Dermis microvascular lymphatic vessel endothelial cell (primary cell): ENCODE data around the gene MED12L. TPM values are rescaled to one million over a fixed set of nuclear protein-coding genes. Genes with fewer than 3 reads are reported as not detected.

Experiments
- DNase-seq, 2 donors: peaks; one replicate each; pipeline versions ENCODE4 v3.0.0 to v3.0.0-alpha.2; 2010; ENCODE audit warnings: low read depth in 2 of 2
- total RNA-seq: library from RNA; depleted of rRNA; stranded (reverse); fragments of >200 nt; gene quantifications from 2 replicates; pipeline ENCODE4 v1.2.1, GENCODE V29; 2014

The MED12L gene
- total RNA-seq, 1 donor from 2014 or later: 0.13 TPM

DNA sequence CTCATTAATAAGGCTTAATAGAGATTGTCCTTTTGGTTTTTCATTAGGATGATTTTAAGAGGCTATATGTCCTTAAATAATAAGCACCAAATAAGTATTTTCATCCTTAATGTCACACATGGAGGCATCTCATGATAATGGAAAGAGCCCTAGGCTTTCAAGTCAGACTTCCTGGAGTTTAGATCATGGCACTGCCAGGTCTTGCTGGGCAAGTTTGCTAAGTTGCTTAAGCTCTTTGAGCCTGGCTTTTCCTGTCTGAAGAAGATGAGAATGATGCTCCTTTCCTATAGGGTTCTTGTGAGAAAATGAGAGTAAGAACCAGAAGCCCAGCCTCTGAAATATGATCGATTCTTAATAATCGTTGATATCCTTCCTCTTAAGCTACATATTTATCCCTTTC lies 322.5 kb downstream of the MED12L start:
- no peak for DNase-seq

DNA sequence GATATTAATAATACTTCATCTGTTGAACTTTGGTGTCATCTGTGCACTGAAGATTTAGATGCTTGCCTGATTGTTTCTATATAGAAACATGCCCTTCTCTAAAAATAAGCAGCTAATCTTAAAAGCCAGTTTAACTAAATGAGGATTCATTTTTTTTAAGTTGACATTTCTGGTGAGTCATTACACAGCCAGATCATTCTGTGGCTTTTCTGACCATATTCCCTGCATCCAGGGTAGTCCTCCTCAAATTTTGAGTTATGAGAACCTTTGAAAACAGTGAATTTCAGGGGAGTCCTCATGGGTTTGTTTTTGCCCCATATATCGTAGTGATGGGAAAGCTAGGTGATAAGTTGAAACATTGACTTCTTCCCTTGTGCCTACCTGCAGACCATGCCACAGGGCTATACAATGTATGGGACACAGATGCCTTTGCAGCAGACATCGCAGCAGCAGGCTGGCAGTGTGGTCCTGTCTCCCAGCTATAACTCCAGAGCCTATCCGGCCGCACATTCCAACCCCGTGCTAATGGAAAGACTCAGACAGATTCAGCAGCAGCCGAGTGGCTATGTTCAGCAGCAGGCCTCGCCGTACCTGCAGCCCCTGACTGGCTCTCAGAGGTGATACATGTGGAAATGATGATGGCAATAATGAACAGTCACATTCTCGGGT lies 325.6 kb downstream of the MED12L start:
- no peak for DNase-seq

- DNase-seq: no peak
Measured at GRCh38 chr3:151412989-151413388, 327.5 kb downstream of the MED12L start.

- no peak for DNase-seq
Measured at GRCh38 chr3:151415289-151415688, 329.8 kb downstream of the MED12L start.

DNA sequence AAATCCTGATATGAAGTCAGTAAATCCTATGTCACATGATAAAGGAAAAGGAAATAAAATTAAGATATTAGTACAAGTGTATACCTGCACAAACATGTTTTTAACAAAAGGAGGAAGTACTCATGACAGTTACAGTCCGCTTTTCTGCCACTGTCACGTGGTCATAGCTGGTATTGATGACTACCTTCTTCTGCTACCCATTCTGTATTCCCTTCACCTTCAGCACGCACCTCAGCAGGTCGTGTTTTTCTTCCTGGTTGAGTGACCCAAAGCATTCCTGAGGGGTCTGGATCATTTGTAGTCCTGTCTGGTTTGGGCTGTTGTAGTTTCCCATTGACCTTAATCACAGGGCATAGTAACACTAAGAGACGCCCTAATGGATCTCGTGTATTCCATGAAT lies 334.3 kb downstream of the MED12L start:
- no peak for DNase-seq

DNA sequence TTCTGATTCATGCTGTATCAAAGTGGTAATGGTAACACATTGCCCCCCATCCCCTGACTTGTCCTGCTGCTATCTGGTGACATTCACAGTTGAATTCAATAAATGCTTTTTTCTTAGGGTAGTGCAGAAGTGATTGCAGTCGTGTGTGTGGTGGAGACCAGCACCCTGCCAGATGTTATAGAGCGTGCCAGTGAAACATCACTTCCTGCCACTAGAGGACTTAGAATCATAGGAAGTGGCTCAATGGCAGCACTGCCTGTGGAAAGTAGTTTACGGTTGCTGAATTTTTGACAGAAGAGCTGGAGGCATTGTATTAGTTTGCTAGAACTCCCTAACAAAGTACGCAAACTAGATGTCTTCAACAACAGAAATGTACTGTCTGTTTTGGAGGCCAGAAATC lies 336.5 kb downstream of the MED12L start:
- no peak for DNase-seq

DNA sequence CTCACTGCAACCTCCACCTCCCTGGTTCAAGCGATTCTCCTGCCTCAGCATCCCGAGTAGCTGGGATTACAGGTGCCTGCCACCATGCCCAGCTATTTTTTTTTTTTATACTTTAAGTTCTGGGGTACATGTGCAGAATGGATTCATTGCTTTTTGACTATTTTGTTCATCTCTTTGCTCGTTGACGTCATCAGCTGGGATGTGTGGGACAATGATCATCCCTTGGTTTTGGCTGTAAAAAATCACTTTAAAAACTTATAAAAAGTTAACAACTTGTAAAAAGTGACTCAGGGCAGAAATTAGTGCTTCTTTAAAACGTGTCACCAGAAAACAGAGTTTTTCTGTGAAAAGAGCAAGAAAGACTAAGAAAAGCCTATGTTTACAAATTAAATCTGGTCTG lies 337.6 kb downstream of the MED12L start:
- DNase-seq: no peak

- DNase-seq: no peak
Measured at GRCh38 chr3:151425627-151426340, 340.3 kb downstream of the MED12L start.

- DNase-seq: no peak
Measured at GRCh38 chr3:151426341-151426657, 340.8 kb downstream of the MED12L start.

- DNase-seq: no peak
Measured at GRCh38 chr3:151428386-151428785, 342.9 kb downstream of the MED12L start.

- no peak for DNase-seq
Measured at GRCh38 chr3:151430821-151431484, 345.5 kb downstream of the MED12L start.

DNA sequence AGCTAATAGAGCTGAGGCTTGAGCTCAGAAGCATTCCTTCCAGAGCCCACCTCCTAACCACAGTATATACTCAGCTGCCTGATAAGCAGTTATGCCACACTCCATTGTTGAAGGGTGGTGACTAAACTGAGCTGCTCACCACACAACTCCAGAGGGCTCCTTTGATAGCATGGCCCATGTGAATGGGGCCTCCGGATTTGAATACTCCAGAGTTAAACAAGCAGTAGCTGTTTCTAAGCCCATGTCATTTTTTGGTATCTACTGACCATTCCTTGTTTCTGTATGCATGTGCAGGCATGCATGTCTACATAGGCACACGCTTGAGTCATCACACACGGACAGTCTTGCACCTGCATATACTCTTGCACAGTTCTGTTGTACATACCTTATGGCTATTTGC lies 346.5 kb downstream of the MED12L start:
- no peak for DNase-seq

DNA sequence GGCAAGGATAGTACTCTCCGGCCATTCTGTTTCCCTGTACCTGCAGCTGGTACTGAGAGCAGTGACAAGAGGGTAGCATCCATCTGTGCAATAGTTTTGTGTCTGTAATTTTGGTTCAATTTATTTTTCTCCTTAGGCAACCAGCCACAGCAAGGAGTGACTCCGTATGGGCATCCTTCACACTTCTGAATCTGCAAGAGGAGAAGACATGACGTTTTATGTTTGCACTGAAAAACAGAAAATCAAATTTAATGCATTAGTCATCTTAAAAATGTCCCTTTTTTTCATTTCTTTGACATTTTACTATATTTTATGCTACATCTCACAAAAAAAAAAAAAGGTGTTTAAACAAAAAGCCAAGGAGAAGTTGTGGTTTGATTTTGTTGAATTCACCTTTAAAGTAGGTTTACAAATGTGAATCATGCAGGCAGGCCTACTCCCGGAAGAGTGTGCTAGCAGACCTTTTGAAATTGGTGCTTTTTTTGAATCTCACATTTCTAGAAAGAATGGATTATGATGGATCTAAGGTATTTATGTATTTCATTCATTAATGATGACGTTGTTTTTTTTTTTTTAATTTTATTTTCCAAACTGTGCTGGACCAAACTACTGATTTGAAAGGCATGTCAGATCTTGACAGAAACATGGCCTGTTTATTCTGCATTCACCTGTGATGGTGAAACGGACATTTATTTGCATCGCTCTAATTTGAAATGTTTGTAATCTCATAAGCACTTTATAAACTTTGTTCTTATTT lies 347.3 kb downstream of the MED12L start:
- DNase-seq: no peak

DNA sequence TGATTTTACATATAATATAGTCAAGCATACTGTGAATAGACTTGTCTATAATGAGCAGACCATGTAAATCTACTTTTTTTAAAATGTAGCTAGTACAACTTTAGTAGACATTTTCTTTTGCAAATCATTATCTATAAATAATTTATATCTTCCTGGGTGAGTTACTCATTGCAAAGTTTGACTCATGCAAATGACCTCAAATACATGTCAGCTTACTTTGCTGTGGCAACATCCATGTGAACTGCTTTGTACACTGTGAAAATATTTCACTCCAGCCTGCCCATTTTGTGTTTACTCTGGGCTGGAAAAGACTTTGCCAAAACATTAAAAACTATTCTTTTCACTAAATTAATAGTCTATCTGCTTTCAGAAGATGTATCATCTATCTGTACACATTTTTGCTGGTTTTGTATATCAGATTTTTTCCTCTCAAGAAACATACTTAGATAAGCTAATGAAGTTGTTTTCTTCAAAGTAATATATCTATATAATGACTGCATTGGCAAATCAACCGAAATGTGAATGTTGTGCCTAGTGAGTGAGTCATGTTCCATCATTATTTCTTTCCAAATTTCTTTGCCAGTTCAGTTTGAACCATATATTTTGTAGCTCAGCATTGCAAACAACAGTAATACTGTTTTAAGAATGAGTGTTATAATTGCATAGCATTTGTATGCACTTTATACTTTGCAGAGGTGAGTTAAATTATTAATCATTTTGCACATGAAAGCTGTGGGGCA lies 348.9 kb downstream of the MED12L start:
- no peak for DNase-seq

- no peak for DNase-seq
Measured at GRCh38 chr3:151436675-151437446, 351.4 kb downstream of the MED12L start.

DNA sequence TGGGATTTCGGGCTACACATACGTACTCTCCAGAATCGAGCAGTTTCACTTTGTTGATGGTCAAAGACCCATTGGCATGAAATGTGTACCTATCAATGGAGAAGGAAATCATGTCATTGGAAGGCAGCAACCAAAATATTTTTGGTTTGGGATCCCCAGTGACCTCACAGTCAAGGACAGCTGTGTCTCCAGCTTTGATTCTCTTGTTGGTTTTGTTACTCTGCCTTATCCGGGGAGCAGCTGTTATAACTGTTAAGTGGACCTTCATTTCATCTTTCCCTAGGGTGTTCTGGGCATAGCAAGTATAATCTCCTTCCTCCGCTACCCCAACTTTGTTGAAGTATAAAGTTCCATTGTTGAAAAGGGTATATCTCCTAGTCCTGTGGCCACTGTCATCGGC lies 352.4 kb downstream of the MED12L start:
- DNase-seq: no peak

GRCh38 chr3:151439652-151440125 lies 354.2 kb downstream of the MED12L start:
- DNase-seq: peak; percentile 33 to 65

DNA sequence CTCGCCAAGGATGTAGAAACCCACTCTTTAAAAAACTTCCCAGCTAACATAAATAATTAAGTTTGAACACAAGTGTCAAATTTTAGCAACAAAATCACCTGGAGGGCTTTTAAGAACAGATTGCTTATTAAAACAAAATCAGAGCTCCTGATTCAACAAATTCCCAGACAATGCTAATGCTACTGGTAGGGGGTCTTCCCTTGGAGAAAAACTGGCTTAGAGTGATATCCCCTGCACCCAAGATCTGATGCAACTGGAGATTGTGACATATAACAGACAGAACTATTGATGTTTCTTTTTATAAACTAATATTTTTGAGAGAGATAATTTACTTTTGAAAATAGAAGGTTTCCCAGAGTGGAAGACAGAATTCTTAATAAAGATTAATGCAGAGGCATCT lies 355.5 kb downstream of the MED12L start:
- DNase-seq: no peak

- peak in 1 of 2 donors; percentile 18 for DNase-seq
Measured at GRCh38 chr3:151443583-151443982, 358.1 kb downstream of the MED12L start.

- no peak for DNase-seq
Measured at GRCh38 chr3:151445273-151446001, 360.0 kb downstream of the MED12L start.
